GM23338 (cell line): Measurements from ENCODE around the gene DPH2. TPM values are rescaled to one million over a fixed set of nuclear protein-coding genes. Genes with fewer than 3 reads are reported as not detected.

Experiments used
- ATAC-seq: fragments of 200-7000 bp; cut with Tn5 transposase; 3 replicates; pipeline ENCODE4 v1.9.1; 2020
- DNase-seq: peaks from one replicate; pipeline ENCODE4 v3.0.0-alpha.2; 2015; ENCODE audit warnings: low spot score
- H2AFZ ChIP-seq: fragments of 200-600 bp; sonication (generic); 2 replicates; pipeline ENCODE4 v1.8.0; 2016; ENCODE audit warnings: antibody characterized with exemption, mild to moderate bottlenecking, moderate library complexity
- H3F3A ChIP-seq: fragments of 200-600 bp; sonication (generic); replicated peaks from 2 replicates; pipeline ENCODE4 v1.8.0; 2017; ENCODE audit warnings: antibody characterized with exemption, mixed run types, low read depth
- H3K27ac ChIP-seq: fragments of 200-600 bp; sonication (generic); 2 replicates; pipeline ENCODE4 v1.6.1; 2016; ENCODE audit warnings: low read depth
- H3K27me3 ChIP-seq: fragments of 200-600 bp; sonication (generic); 2 replicates; pipeline ENCODE4 v1.8.0; 2016; ENCODE audit warnings: mild to moderate bottlenecking, mixed run types, moderate library complexity; ENCODE audit not compliant: insufficient read depth
- H3K36me3 ChIP-seq: fragments of 200-600 bp; sonication (generic); 2 replicates; pipeline ENCODE4 v1.8.0; 2016; ENCODE audit warnings: mild to moderate bottlenecking; ENCODE audit not compliant: insufficient read depth
- H3K4me1 ChIP-seq: fragments of 200-600 bp; sonication (generic); 2 replicates; pipeline ENCODE4 v1.8.0; 2016; ENCODE audit warnings: mild to moderate bottlenecking, moderate library complexity; ENCODE audit not compliant: insufficient read depth
- H3K4me2 ChIP-seq: fragments of 200-600 bp; sonication (generic); 2 replicates; pipeline ENCODE4 v1.7.1; 2017; ENCODE audit warnings: mixed run types
- H3K4me3 ChIP-seq: fragments of 200-600 bp; sonication (generic); 2 replicates; pipeline ENCODE4 v1.6.1; 2016; ENCODE audit warnings: mixed run types
- H3K79me2 ChIP-seq: fragments of 200-600 bp; sonication (generic); replicated peaks from 2 replicates; pipeline ENCODE4 v1.8.0; 2017; ENCODE audit warnings: mild to moderate bottlenecking; ENCODE audit not compliant: insufficient read depth
- H3K9me2 ChIP-seq: fragments of 200-600 bp; sonication (generic); 2 replicates; pipeline ENCODE4 v1.8.0; 2017; ENCODE audit not compliant: insufficient read depth
- H4K20me1 ChIP-seq: fragments of 200-600 bp; sonication (generic); replicated peaks from 2 replicates; pipeline ENCODE4 v1.8.0; 2017; ENCODE audit warnings: mild to moderate bottlenecking; ENCODE audit not compliant: insufficient read depth
- H3K27ac Mint-ChIP-seq: 2 replicates; pipeline ENCODE4 v1.8.0; 2020; ENCODE audit warnings: inconsistent platforms, mild to moderate bottlenecking, moderate library complexity, mixed read lengths
- H3K27me3 Mint-ChIP-seq: 3 replicates; pipeline ENCODE4 v1.8.0; 2022; ENCODE audit warnings: low read depth, mild to moderate bottlenecking, moderate library complexity, mixed read lengths, inconsistent platforms; ENCODE audit not compliant: insufficient read depth, poor library complexity
- H3K36me3 Mint-ChIP-seq: 3 replicates; pipeline ENCODE4 v1.8.0; 2021; ENCODE audit warnings: low read depth, mild to moderate bottlenecking, inconsistent platforms, moderate library complexity, mixed read lengths
- H3K4me1 Mint-ChIP-seq: 3 replicates; pipeline ENCODE4 v1.8.0; 2020; ENCODE audit warnings: mild to moderate bottlenecking, inconsistent platforms, mixed read lengths
- H3K4me3 Mint-ChIP-seq: 3 replicates; pipeline ENCODE4 v1.8.0; 2021; ENCODE audit warnings: moderate library complexity, mild to moderate bottlenecking, inconsistent platforms, mixed read lengths
- H3K9me3 Mint-ChIP-seq: 3 replicates; pipeline ENCODE4 v1.8.0; 2020; ENCODE audit warnings: moderate library complexity, mild to moderate bottlenecking, inconsistent platforms, mixed read lengths
- CREB1 ChIP-seq: fragments of 250-450 bp; sonication (Bioruptor Pico); IDR thresholded peaks from 2 replicates; pipeline ENCODE4 v1.5.0; 2020; ENCODE audit warnings: low read depth, mild to moderate bottlenecking, moderate library complexity
- EZH2 ChIP-seq: fragments of 200-600 bp; sonication (generic); IDR thresholded peaks from one replicate; pipeline ENCODE4 v1.8.0; 2017; ENCODE audit warnings: antibody characterized with exemption, mild to moderate bottlenecking, low read depth; ENCODE audit not compliant: unreplicated experiment
- EZH2phosphoT487 ChIP-seq: fragments of 200-600 bp; sonication (generic); IDR thresholded peaks from one replicate; pipeline ENCODE4 v1.8.1; 2018; ENCODE audit warnings: antibody characterized with exemption; ENCODE audit not compliant: unreplicated experiment
- JUNB ChIP-seq: IDR thresholded peaks from one replicate; pipeline ENCODE4 v1.6.1; 2016; ENCODE audit warnings: antibody characterized with exemption; ENCODE audit not compliant: unreplicated experiment
- NANOG ChIP-seq: IDR thresholded peaks from 2 replicates; pipeline ENCODE4 v1.6.1; 2016; ENCODE audit warnings: antibody characterized with exemption, borderline replicate concordance
- POLR2AphosphoS5 ChIP-seq: IDR thresholded peaks from 2 replicates; pipeline ENCODE4 v1.6.1; 2016; ENCODE audit warnings: antibody characterized with exemption, low read depth
- STAT1 ChIP-seq: IDR thresholded peaks from one replicate; pipeline ENCODE4 v1.6.1; 2016; ENCODE audit warnings: antibody characterized with exemption; ENCODE audit not compliant: unreplicated experiment
- ZNF114 ChIP-seq: fragments of 250-450 bp; sonication (Bioruptor Pico); IDR thresholded peaks from 2 replicates; pipeline ENCODE4 v1.5.0; 2020; ENCODE audit warnings: mild to moderate bottlenecking, moderate library complexity
- ZNF331 ChIP-seq: fragments of 250-450 bp; sonication (Bioruptor Pico); IDR thresholded peaks from 2 replicates; pipeline ENCODE4 v1.5.0; 2020; ENCODE audit warnings: low read depth, mild to moderate bottlenecking, moderate library complexity
- polyA plus RNA-seq: library from polyadenylated mRNA; unstranded; fragments of >200 nt; fragmentation: Nextera tagmentation; extraction: Ambion mirVana; gene quantifications from 2 replicates; pipeline ENCODE4 v1.2.1, GENCODE V29; 2016
- total RNA-seq: library from RNA; depleted of rRNA; stranded (reverse); fragments of >200 nt; shearing (Covaris generic); gene quantifications from 2 replicates; pipeline ENCODE4 v1.2.3, GENCODE V29; 2014
- TF ChIP-seq, protein P1 (sequence below): IDR thresholded peaks from 2 replicates; pipeline ENCODE4 v1.6.1; 2016; ENCODE audit warnings: antibody characterized with exemption
- TF ChIP-seq, protein P2 (sequence below), 2 experiments: fragments of 200-600 bp in 1 of 2; sonication (generic) in 1 of 2; conservative IDR thresholded peaks; 2 replicates each; pipeline versions ENCODE4 v1.5.1 to v1.6.1; 2016 to 2017; ENCODE audit warnings: antibody characterized with exemption in 2 of 2, low read depth in 2 of 2, mild to moderate bottlenecking in 2 of 2, moderate library complexity in 1 of 2
- TF ChIP-seq, protein P3 (sequence below): IDR thresholded peaks from one replicate; pipeline ENCODE4 v1.6.1; 2018; ENCODE audit warnings: antibody characterized with exemption; ENCODE audit not compliant: unreplicated experiment
- TF ChIP-seq, protein P4 (sequence below): fragments of 250-450 bp; sonication (Bioruptor Pico); IDR thresholded peaks from 2 replicates; pipeline ENCODE4 v1.5.0; 2020; ENCODE audit warnings: mild to moderate bottlenecking, moderate library complexity

The DPH2 gene
- total and polyA plus RNA-seq, 2 experiments from 2014 or later = 32.1 to 90.3 TPM

DNA sequence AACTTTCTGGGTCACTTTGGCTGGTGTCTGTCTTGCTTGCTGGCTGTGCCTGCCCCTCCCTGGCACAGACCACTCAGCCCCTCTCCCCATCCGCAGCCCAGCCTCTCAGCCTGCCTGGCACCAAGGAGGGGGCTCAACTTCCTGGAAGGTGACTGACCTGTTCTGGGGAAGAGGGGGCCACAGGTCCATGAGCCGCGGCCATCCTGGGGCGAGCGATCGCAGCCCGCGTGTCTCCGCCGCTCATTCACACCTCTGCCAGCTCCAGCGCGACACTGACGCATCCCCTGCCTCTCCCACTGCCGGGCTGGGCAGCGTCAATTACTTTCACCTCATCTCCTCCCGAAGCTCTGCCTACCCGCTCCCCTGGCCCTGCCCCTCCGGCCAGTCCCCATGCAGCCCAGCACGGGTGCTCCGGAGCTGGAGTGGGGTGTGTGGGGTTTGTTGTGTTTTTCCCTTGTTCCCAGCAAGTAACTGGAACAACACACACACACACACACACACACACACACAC, 47.1 kb downstream of the DPH2 start:
- no peak overlapping the region for H3K27ac ChIP-seq
- peak; percentile 11 for ATAC-seq
- H3K4me3 Mint-ChIP-seq = no peak overlapping the region

More for the DNA sequence above, 47.1 kb downstream of the DPH2 start:
- TF ChIP-seq ZNF331 = no peak
- TF ChIP-seq, protein P1, sequence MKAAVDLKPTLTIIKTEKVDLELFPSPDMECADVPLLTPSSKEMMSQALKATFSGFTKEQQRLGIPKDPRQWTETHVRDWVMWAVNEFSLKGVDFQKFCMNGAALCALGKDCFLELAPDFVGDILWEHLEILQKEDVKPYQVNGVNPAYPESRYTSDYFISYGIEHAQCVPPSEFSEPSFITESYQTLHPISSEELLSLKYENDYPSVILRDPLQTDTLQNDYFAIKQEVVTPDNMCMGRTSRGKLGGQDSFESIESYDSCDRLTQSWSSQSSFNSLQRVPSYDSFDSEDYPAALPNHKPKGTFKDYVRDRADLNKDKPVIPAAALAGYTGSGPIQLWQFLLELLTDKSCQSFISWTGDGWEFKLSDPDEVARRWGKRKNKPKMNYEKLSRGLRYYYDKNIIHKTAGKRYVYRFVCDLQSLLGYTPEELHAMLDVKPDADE = no peak
- TF ChIP-seq NANOG = no peak
- TF ChIP-seq, protein P2, sequence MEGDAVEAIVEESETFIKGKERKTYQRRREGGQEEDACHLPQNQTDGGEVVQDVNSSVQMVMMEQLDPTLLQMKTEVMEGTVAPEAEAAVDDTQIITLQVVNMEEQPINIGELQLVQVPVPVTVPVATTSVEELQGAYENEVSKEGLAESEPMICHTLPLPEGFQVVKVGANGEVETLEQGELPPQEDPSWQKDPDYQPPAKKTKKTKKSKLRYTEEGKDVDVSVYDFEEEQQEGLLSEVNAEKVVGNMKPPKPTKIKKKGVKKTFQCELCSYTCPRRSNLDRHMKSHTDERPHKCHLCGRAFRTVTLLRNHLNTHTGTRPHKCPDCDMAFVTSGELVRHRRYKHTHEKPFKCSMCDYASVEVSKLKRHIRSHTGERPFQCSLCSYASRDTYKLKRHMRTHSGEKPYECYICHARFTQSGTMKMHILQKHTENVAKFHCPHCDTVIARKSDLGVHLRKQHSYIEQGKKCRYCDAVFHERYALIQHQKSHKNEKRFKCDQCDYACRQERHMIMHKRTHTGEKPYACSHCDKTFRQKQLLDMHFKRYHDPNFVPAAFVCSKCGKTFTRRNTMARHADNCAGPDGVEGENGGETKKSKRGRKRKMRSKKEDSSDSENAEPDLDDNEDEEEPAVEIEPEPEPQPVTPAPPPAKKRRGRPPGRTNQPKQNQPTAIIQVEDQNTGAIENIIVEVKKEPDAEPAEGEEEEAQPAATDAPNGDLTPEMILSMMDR (conservative IDR thresholded peaks at IDR 0.05; ENCODE audit: low read depth in 2 of 2) = no peak
- TF ChIP-seq, protein P3, sequence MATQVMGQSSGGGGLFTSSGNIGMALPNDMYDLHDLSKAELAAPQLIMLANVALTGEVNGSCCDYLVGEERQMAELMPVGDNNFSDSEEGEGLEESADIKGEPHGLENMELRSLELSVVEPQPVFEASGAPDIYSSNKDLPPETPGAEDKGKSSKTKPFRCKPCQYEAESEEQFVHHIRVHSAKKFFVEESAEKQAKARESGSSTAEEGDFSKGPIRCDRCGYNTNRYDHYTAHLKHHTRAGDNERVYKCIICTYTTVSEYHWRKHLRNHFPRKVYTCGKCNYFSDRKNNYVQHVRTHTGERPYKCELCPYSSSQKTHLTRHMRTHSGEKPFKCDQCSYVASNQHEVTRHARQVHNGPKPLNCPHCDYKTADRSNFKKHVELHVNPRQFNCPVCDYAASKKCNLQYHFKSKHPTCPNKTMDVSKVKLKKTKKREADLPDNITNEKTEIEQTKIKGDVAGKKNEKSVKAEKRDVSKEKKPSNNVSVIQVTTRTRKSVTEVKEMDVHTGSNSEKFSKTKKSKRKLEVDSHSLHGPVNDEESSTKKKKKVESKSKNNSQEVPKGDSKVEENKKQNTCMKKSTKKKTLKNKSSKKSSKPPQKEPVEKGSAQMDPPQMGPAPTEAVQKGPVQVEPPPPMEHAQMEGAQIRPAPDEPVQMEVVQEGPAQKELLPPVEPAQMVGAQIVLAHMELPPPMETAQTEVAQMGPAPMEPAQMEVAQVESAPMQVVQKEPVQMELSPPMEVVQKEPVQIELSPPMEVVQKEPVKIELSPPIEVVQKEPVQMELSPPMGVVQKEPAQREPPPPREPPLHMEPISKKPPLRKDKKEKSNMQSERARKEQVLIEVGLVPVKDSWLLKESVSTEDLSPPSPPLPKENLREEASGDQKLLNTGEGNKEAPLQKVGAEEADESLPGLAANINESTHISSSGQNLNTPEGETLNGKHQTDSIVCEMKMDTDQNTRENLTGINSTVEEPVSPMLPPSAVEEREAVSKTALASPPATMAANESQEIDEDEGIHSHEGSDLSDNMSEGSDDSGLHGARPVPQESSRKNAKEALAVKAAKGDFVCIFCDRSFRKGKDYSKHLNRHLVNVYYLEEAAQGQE = no peak
- TF ChIP-seq STAT1 = no peak
- TF ChIP-seq POLR2AphosphoS5 = no peak
- TF ChIP-seq, protein P4, sequence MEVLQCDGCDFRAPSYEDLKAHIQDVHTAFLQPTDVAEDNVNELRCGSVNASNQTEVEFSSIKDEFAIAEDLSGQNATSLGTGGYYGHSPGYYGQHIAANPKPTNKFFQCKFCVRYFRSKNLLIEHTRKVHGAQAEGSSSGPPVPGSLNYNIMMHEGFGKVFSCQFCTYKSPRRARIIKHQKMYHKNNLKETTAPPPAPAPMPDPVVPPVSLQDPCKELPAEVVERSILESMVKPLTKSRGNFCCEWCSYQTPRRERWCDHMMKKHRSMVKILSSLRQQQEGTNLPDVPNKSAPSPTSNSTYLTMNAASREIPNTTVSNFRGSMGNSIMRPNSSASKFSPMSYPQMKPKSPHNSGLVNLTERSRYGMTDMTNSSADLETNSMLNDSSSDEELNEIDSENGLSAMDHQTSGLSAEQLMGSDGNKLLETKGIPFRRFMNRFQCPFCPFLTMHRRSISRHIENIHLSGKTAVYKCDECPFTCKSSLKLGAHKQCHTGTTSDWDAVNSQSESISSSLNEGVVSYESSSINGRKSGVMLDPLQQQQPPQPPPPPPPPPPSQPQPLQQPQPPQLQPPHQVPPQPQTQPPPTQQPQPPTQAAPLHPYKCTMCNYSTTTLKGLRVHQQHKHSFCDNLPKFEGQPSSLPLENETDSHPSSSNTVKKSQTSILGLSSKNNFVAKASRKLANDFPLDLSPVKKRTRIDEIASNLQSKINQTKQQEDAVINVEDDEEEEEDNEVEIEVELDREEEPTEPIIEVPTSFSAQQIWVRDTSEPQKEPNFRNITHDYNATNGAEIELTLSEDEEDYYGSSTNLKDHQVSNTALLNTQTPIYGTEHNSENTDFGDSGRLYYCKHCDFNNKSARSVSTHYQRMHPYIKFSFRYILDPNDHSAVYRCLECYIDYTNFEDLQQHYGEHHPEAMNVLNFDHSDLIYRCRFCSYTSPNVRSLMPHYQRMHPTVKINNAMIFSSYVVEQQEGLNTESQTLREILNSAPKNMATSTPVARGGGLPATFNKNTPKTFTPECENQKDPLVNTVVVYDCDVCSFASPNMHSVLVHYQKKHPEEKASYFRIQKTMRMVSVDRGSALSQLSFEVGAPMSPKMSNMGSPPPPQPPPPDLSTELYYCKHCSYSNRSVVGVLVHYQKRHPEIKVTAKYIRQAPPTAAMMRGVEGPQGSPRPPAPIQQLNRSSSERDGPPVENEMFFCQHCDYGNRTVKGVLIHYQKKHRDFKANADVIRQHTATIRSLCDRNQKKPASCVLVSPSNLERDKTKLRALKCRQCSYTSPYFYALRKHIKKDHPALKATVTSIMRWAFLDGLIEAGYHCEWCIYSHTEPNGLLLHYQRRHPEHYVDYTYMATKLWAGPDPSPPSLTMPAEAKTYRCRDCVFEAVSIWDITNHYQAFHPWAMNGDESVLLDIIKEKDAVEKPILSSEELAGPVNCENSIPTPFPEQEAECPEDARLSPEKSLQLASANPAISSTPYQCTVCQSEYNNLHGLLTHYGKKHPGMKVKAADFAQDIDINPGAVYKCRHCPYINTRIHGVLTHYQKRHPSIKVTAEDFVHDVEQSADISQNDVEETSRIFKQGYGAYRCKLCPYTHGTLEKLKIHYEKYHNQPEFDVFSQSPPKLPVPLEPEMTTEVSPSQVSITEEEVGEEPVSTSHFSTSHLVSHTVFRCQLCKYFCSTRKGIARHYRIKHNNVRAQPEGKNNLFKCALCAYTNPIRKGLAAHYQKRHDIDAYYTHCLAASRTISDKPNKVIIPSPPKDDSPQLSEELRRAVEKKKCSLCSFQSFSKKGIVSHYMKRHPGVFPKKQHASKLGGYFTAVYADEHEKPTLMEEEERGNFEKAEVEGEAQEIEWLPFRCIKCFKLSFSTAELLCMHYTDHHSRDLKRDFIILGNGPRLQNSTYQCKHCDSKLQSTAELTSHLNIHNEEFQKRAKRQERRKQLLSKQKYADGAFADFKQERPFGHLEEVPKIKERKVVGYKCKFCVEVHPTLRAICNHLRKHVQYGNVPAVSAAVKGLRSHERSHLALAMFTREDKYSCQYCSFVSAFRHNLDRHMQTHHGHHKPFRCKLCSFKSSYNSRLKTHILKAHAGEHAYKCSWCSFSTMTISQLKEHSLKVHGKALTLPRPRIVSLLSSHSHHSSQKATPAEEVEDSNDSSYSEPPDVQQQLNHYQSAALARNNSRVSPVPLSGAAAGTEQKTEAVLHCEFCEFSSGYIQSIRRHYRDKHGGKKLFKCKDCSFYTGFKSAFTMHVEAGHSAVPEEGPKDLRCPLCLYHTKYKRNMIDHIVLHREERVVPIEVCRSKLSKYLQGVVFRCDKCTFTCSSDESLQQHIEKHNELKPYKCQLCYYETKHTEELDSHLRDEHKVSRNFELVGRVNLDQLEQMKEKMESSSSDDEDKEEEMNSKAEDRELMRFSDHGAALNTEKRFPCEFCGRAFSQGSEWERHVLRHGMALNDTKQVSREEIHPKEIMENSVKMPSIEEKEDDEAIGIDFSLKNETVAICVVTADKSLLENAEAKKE (CRISPR knock-in tag) = no peak
- TF ChIP-seq JUNB = no peak
- no peak for TF ChIP-seq ZNF114
- no peak for TF ChIP-seq CREB1 (CRISPR knock-in tag)
- no peak for TF ChIP-seq EZH2phosphoT487
- TF ChIP-seq EZH2 = no peak
- H3K36me3 ChIP-seq = no peaks in the 10 kb centered on the region; the same call in 1 of the 2 replicates
- Mint-ChIP-seq H3K27ac (no peak overlapping the region), H3K27me3 (peaks cover 5% of the 10 kb centered on the region), H3K36me3 (peaks cover 22% of the 10 kb centered on the region), H3K9me3 (no peaks in the 10 kb centered on the region), H3K4me1 (peaks cover 11% of the 10 kb centered on the region)
- no peaks in the 10 kb centered on the region for H3K9me2 ChIP-seq
- H4K20me1 ChIP-seq = peaks cover 6% of the 10 kb centered on the region; the same call in 1 of the 2 replicates
- H2AFZ ChIP-seq = no peak overlapping the region
- H3K4me1 ChIP-seq = no peaks in the 10 kb centered on the region
- H3K4me2 ChIP-seq = no peak overlapping the region
- no peaks in the 10 kb centered on the region for H3K27me3 ChIP-seq
- DNase-seq = no peak
- H3F3A ChIP-seq = no peaks in the 10 kb centered on the region
- no peak overlapping the region for H3K4me3 ChIP-seq
- H3K79me2 ChIP-seq = no peaks in the 10 kb centered on the region
